M059J (cell line): ENCODE data around the gene PRRG4. TPM values are rescaled to one million over a fixed set of nuclear protein-coding genes. Genes with fewer than 3 reads are reported as not detected.
"Not testable (repeated sequence)": the region's sequence is repeated elsewhere in the genome, so short reads cannot be mapped to it uniquely, and the experiment has no call there.

Experiments
- DNase-seq: peaks from one replicate; pipeline ENCODE4 v3.0.0-alpha.2; 2012; ENCODE audit warnings: low read depth
- total RNA-seq: library from RNA; depleted of rRNA; stranded (reverse); fragments of >200 nt; shearing (Covaris generic); gene quantifications from 2 replicates; pipeline ENCODE4 v1.2.3, GENCODE V29; 2014; rRNA removed

Gene PRRG4
- 4.4 and 4.7 TPM in 2 replicates for total RNA-seq

DNA sequence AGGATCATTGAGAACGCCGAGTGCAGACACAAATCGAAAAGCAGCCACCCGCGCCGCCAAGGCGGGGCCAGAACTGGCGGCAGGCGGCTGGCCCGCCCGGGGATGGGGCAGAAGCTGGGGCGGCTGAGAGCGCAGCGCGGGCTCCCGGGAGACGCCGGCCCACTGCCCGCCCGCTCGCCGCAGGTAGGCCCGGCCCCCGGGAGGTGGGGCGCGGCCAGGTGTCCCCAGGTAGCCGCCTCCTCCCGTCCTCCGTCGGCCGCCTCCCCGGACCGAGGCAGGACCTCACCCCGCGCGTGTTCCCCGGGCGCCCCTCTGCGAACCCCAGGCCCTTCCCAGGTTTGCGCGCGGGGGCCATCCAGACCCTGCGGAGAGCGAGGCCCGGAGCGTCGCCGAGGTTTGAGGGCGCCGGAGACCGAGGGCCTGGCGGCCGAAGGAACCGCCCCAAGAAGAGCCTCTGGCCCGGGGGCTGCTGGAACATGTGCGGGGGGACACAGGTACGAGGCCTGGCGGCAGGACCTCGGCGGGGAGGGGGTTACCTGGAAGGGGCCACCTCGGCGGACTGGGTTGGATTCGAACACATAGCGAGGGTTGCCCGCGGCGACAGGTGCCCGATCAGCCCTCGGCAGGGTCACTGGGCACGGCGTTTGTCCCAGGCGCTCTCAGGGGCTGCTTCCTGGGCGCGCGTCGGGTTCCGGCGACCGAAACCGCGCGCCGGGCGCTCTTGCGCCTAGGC lies at the start of gene PRRG4:
PRRG4 (plus strand) TSS at position 248 of the 733 bp plus-strand sequence. CDS start 603 bp downstream, outside the sequence.
- DNase-seq, result peak; percentile 75

DNA sequence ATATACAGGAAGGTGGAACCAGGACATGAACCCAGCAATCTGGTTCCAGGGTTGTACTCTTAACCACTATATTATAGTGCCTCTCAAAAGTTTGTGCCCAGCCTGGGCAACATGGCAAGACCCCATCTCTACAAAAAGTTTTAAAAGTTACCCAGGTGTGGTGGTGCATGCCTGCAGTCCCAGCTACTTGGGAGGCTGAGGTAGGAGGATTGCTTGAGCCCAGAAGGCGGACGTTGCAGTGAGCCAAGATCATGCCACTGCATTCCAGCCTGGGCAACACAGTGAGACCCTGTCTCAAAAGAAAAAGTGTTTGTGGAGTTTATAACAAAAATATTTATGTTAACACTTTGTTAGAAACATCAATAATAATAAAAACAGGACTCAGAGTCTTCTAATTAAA lies 48.9 kb upstream of the PRRG4 start:
- not testable (repeated sequence) for DNase-seq

DNA sequence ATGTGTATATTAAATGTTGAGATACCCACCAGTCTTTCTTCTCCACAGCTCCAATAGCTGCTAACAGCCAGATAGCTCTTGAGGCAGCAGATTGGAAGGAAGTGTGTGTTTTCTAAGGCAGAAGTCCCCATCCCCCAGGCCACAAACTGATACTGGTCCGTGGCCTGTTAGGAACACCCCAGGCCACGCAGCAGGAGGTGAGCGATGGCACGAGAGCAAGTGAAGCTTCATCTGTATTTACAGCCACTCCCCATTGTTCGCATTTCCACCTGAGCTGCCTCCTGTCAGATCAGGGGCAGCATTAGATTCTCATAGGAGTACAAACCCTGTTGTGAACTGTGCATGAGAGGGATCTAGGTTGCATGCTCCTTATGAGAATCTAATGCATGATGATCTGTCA lies 48.0 kb upstream of the PRRG4 start:
- DNase-seq, result no peak

DNA sequence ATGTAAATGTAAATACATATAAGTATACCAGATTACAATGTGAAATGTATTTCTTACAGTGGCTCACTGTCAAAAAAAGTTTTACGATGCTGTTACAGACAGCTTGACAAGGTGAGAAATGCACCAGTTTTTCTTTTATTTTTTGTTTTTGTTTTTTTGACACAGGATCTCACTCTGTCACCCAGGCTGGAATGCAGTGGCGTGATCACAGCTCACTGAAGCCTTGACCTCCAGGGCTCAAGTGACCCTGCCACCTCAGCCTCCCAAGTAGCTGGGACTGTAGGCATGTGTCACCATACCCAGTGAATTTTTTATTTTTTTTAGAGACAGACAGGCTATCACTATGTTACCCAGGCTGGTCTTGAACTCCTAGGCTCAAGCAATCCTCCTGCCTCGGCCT lies 44.5 kb upstream of the PRRG4 start:
- peak; percentile 38 for DNase-seq

DNA sequence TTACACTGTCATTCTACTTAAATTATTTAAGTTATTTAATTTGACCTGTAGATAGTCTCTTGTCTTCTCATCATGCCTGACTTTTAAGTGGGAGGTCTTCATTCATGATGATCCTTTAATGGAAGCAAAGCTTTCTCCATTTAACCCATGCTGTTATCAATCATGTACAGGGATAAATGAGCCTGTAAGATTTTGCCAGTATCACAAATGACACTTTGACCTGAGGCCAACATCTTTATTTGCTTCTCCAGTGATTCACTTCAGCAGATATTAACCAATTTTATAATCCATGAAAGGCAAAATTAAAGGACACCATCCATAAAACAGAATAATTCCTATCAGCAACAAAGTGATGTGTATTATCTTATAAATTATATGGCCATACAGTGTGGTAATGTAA lies 42.9 kb upstream of the PRRG4 start:
- DNase-seq, result no peak

DNA sequence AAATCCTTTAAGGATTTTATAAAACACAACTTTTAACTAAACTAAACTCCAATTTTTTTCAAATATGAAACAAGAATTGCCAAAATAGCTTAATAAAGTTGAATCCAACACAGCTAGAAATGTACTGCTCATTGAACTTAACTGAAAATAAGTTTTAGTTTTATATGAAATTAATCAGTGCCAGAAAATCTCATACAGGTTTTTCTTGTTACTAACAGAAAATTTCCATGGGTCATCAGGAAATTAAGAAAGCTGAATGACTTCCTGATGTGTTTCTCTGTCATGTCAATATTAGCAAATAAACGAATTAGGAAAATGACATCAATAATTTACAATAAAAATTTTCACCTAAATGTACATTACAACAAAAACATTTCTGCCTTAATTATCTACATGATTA lies 38.8 kb upstream of the PRRG4 start:
- no peak for DNase-seq

DNA sequence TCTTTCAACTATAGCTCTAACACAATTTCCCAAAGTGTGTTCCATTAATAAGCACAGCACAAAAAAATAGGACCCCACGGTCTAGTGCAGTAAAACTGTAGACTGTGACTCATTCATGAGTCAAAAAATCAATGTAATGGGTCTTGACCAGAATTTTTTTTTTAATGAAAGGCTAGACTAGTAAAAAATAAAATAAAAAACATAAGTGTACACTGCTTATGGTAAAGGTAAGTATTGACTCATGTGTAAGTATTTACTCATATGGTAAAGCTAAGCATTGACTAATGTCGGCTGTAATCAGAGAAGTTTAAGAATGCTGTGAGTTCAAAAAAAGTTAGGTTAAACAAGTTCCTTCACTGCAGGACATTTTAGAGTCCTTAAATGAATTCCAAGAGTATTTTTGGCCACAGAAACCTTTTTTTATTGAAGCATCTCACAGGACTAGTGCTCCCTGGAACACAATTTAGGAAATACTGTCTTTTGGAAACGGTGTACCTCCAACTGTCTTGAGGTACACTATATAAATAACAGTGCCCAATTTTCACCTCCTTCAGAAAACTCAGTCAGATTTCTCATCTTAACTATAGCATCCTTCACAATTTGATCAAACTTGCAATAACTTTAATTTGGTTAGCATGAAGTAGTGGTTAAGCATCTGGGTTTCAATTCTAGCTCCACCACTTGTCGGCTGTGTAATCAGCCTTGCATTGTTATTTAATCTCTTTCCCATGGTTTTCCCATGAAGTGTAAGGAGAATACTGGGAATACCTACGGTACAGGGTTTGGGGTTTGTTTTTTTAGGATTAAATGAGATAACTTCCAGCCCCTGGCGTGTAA lies 37.4 kb upstream of the PRRG4 start:
- no peak for DNase-seq

DNA sequence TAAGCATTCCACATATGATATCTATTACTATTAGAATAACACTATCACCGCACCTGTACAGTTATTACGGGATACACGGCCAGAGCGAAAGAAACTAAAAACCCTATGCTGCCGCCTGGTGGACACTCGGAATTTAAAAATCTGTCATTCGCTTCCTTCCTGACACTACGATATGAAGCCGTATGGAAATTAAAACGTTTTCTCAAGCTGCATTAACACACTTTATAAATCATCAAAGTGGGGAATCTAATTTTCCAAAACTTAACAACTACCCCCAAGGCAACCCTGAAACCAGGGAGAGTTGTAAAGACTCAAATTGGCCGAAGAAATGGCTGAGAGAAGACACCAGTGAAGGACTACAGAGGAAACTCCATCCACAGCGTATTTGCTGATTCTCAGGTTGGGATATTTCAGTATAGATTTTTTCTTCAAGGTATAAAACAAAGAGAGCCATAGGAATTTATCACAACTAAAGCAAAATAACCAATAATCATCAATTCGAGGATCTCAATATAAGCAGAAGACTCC lies 36.7 kb upstream of the PRRG4 start:
- peak; percentile 61 for DNase-seq

DNA sequence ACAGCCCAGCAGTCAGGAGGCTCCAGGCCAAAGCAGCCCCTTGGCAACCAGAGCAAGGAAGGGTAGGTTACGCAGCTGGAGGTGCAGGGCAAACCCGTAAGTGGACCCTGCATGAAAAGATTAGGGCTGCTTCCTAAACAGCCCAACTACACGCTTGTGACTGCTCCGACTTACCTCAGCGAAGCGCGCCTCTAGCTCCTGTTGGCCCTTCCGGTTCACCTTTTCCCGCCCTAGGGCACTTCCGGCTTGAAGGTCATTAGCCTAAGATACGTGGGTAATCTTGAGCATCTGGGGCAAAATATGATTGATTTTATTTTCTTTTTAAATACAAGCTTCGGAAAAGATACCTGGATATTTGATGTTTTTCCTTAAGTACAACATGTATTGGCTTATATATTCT lies 35.3 kb upstream of the PRRG4 start, which contains the start of gene CCDC73:
CCDC73 (minus strand) TSS at position 224 of the 400 bp plus-strand sequence. CDS start 34,419 bp downstream, outside the sequence.
- no peak for DNase-seq

DNA sequence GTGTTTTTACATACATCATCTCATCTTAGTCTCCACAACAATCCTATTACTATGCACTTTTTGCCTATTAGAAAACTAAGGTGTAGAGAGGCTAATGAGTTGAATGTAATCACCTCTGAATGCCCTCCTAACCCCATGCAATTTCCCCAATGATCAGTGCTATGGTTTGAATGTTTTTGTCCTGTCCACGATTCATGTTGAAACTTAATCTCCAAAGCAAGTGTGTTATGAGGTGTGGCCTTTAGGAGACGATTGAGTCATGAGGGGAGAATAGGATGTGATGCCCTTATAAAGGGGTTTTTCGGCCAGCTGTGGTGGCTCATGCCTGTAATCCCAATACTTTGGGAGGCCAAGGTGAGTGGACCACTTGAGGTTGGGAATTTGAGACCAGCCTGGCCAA lies 33.3 kb upstream of the PRRG4 start:
- no peak for DNase-seq

DNA sequence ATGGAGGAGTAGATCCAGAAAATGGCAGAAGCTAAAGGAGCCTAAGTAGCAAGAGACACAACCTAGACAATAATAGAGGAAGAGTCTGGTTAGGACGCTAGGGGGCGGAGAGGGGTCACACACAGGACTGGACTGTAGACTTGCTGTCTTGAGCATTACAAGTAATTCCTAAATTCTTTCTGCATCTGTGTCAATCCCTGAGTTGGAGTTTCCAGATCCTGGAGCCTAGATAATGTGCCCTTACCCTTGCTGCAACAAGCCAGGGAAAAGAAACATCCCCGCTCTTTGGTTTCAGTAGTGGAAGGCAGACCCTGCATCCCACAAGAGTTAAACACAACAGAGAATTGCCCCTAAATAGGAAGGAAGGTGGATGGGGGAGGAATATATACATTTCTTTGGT lies 20.4 kb upstream of the PRRG4 start:
- DNase-seq, result peak; percentile 81

DNA sequence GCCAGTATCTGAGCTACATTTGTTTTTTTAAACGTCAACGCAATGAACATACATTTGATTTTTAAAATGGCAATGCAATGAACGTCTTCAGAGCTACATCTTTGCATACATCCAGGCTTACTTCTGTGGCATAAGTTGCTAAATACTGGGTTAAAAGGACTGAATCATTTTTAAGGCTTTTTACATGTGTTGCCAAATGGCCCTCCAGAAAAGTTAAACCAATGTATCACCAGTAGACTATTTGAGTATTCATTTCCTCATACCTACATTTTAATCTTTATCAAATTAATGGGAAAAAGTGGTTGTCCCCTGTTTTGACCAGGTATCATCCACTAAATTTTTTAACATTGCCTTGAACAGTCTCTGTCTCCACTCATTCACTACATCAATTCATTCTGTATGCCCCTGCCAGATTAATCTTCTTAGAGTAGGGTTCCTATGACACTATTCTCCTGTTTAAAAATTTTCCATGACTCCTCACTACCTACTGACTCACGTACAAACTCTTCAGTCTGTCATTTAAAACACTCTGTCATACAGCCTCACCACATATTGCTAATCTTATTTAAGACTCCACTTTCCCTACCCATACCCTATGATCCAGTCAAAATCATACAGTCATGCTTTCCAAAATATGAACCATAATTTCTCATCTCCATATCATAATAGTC lies 12.4 kb upstream of the PRRG4 start:
- peak; percentile 72 for DNase-seq

DNA sequence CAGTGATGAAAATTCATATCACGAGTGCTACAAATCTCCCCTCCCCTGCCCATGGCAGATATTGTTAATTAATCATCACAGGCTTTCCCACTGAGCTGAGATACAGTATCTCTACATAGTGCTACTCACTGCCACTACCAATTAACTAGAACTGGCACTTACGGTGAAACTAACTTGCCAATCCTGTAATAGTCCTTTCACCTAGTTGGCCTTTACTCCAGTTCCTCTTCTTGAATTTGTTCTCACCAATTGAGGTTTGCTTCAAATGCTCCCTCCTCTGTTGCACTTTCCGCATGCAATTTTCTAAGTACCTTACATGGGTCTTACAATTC lies 11.9 kb upstream of the PRRG4 start:
- peak; percentile 9 for DNase-seq

DNA sequence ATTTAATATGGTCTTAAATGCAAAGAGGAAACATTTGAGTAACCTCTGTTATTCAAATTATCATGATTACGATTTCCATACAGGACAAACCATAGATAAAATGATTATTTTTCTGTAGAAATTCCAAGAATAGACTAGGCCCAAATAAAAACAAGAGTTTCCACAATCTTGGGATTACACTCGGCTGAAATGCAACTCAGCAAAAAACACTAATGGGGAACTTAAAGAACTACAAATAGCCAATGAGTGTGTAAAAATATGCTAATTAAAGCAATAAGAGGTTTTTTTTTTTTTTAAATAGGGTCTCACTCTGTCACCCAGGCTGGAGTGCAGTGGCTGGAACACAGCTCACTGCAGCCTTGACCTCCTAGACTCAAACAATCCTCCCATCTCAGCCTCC lies 10.5 kb upstream of the PRRG4 start:
- DNase-seq, result no peak

DNA sequence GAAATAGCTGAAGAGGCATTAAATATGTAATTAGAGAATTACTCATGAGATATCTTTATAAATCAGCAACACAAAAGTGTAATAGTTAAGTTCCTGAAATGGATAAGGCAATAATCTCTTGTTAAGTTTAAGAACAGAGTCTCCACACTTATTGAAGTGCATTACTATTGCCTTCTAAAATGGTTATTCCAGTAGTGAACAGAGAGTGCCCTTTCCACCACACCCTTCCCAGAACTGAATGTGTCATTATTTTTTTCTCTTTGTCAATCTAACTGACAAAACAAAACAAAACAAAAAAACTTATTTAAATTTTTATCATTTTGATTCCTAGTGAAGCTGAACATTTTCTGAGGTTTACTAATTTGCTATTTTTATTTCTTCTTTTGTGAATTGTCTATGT lies 9.2 kb upstream of the PRRG4 start:
- DNase-seq, result no peak

DNA sequence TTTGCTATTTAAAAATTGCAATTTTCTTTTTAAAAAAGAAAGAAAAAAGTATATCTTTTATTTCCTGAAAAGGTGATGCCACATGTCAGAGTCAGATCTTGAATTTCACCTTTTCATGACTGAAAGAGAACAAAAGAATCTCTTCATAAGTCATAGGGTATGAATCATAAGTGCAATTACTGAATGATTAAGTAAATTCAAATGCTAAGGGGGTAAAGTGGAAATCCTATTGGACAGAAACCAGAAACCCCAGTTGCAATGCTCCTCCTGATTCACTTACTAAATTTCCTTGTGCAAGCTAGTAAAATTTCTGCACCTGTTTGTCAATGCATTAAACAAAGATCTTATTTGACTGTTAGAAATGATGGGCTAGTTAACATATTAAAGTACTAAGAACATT lies 8.2 kb upstream of the PRRG4 start:
- peak; percentile 79 for DNase-seq

DNA sequence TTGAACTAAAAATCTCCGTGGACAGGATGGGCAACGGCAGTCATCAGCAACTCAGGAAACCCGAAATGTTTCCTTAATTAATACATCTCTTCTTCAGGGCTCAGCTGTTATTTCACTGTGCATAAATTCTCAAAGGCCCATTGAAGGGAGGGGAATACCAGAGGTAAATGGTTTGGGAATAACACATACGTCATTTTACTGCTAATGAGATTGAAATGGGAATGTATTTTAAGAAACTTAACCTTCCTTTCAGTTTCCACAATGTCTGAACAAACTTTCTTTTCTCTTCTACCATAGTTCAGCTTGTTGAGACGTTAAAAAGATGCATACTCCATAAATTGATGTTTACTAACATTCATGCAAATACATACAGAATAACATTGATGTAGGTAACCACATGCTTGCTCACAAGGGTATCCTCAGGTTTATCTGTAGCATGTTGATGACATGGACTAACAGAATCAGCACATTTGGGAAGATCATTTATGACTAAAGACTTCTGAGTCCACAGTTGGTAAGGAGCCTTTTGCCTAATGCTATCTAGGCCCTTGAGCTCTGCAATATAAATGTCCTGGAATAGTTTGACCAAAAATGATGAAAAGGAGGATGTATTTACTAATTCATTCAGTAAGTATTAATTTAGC lies 7.7 kb upstream of the PRRG4 start:
- no peak for DNase-seq

DNA sequence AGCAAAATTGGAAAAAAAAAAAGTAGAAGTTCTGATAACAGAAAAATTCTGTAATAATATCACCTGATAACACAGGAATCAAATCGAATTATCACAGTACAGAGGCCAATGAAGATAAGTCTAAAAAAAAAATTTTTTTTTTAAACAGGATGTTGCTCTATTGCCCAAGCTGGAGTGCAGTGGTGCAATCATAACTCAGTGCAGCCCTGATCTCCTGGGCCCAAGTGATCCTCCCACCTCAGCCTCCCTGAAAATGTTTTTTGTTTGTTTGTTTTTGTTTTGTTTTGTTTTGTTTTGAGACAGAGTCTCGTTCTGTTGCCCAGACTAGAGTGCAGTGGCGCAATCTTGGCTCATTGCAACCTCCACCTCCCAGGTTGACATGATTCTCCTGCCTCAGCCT lies 6.1 kb upstream of the PRRG4 start:
- DNase-seq, result not testable (repeated sequence)

DNA sequence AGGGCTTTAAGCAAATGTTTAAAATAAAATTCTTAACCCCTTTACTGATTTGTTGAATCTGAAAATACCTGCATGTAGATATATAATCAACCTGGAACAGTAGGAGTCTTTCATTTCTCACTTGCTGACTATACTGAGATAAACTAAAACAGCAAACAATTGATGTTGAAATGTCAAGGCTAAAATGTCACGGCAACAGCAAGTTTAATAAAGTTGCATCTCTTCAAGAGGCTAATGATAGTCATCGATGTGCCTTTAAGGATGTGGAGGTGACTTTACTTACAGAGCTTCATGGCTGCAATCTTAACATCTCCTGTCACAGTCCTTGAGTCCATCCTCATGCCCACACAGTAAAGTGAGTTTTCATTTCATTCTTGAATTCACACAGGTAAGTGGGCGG lies 3.6 kb upstream of the PRRG4 start:
- no peak for DNase-seq

DNA sequence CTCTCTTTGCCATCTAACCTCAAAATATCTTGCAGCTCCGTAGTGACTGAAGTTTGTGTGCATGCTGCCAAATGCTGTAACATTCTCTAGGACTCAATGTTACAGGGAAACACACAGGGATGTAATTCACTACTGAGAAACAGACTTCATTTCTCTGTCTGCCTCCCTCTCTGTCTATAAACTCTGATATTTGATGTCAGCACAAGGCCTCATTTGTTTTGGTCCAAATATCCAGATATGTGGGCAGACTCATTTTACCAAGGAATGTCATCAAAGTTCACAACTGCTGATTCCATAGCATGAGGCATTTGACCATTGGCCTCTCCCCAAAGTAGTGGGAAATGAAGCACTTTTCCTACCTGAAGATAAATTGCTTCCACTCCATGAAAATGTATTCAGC lies 2.5 kb upstream of the PRRG4 start:
- no peak for DNase-seq

DNA sequence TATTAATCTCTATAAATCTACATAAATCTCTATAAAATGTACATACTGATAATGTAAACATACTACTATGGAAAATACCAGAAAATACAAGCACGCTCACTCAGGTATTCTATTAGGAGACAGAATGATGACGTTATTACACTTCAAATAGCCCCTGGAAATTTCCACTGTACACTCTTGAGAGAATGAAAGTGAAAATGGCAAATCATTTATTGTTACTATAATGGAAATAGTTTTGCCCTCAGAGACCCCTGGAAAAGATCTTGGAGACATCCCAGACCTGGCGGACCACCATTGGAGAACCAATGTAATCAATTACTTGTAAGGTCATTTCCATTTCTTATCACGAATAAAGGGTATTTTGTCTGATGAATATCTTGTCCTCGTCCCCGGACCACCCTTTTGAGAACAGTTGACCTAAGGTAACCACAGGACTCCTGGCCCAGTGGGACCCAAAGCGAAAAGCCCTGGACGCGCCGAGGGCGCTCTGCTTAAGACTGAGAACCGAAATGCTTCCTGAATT lies 509 bp upstream of the PRRG4 start:
- peak; percentile 67 for DNase-seq

DNA sequence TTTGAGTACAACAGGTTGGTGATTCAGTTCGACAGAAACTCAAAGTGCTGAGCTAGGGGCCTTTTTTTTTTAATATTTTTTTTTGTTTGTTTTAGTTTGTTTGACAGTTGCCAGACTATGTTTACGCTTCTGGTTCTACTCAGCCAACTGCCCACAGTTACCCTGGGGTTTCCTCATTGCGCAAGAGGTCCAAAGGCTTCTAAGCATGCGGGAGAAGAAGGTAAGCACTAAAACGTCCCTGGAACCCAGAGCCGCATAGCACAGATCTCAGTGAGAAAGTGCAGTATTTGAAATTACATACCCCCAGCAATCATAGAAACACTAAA lies 649 bp downstream of the PRRG4 start:
- DNase-seq, result peak; percentile 51
